Endothelial cell of umbilical vein (primary cell): ENCODE results near the gene INPP5J. TPM values are rescaled to one million over a fixed set of nuclear protein-coding genes. Genes with fewer than 3 reads are reported as not detected.
A peak's percentile ranks its signal among the peaks of the same experiment; 100 is the strongest.

Experiments used
- BruUV-seq: library from RNA; stranded (reverse); fragments of 400-500 nt; replicated peaks from 2 replicates; lab custom pipeline; 2021; lab: Mats Ljungman, UMichigan
- CTCF ChIA-PET: fragments of 300-600, 350-600 bp; sonication (Branson Sonifier 250); formaldehyde crosslinking; loops from one replicate; lab custom pipeline; 2021; ENCODE audit warnings: antibody characterized with exemption, inconsistent platforms; lab: Charles Lee
- POLR2A ChIA-PET: fragments of 300-600, 350-600 bp; sonication (Branson Sonifier 250); formaldehyde crosslinking; loops from one replicate; lab custom pipeline; 2021; ENCODE audit warnings: antibody characterized with exemption, inconsistent platforms; lab: Charles Lee
- DNase-seq: peaks from one replicate; pipeline ENCODE4 v3.0.0-alpha.2; 2011; ENCODE audit warnings: low read depth, low spot score
- FAIRE-seq: peaks from 2 replicates; lab custom pipeline; 2011; peaks lifted over from hg19 to GRCh38; lab: Jason Lieb, UNC
- H2AFZ ChIP-seq: 2 replicates; pipeline ENCODE4 v1.6.0; 2012; ENCODE audit warnings: low read depth, low read length, control low read depth, inconsistent platforms
- H3K27ac ChIP-seq: 2 replicates; pipeline ENCODE4 v1.5.1; 2011; ENCODE audit warnings: low read depth, mild to moderate bottlenecking, control low read depth, low read length, moderate library complexity; ENCODE audit not compliant: insufficient read depth
- H3K27me3 ChIP-seq, 2 experiments: 2 replicates each; pipeline versions ENCODE4 v1.6.0 to v1.6.1; 2011; ENCODE audit warnings: low read length in 2 of 2, mixed read lengths in 1 of 2; ENCODE audit not compliant: control insufficient read depth in 2 of 2, insufficient read depth in 2 of 2
- H3K36me3 ChIP-seq, 2 experiments: 2 replicates in 1 of 2; 3 replicates in 1 of 2; pipeline ENCODE4 v1.5.1; 2011; ENCODE audit warnings: low read length in 2 of 2, mild to moderate bottlenecking in 1 of 2, moderate library complexity in 1 of 2; ENCODE audit not compliant: control insufficient read depth in 2 of 2, insufficient read depth in 2 of 2; ENCODE audit errors: extremely low read depth in 1 of 2
- H3K4me1 ChIP-seq: 3 replicates; pipeline ENCODE4 v1.5.1; 2011; ENCODE audit warnings: mild to moderate bottlenecking, low read length; ENCODE audit not compliant: control insufficient read depth, insufficient read depth; ENCODE audit errors: extremely low read depth
- H3K4me2 ChIP-seq: 2 replicates; pipeline ENCODE4 v1.6.1; 2011; ENCODE audit warnings: low read length, control low read depth, mixed read lengths; ENCODE audit not compliant: insufficient read depth
- H3K4me3 ChIP-seq, 3 experiments: fragments of 200-600 bp in 1 of 3; sonication (generic), shearing (Covaris generic) in 1 of 3; replicated peaks in 1 of 3; 2 replicates each; pipeline ENCODE4 v1.5.1; 2011 to 2016; ENCODE audit warnings: control low read depth in 3 of 3, low read length in 3 of 3, mild to moderate bottlenecking in 2 of 3, inconsistent platforms in 1 of 3, low read depth in 1 of 3, moderate library complexity in 1 of 3; ENCODE audit not compliant: insufficient read depth in 1 of 3
- H3K79me2 ChIP-seq: 2 replicates; pipeline ENCODE4 v1.6.0; 2012; ENCODE audit warnings: low read length, inconsistent platforms; ENCODE audit not compliant: control insufficient read depth, insufficient read depth
- H3K9ac ChIP-seq: replicated peaks from 2 replicates; pipeline ENCODE3; 2011; ENCODE audit warnings: low read length, control low read depth; ENCODE audit not compliant: insufficient read depth; ENCODE audit errors: extremely low read depth
- H3K9me1 ChIP-seq: replicated peaks from 3 replicates; pipeline ENCODE4 v1.6.0; 2011; ENCODE audit warnings: mild to moderate bottlenecking, low read length; ENCODE audit not compliant: control insufficient read depth, insufficient read depth; ENCODE audit errors: extremely low read depth
- H3K9me3 ChIP-seq: replicated peaks from 2 replicates; pipeline ENCODE4 v1.5.1; 2012; ENCODE audit warnings: low read length, inconsistent platforms; ENCODE audit not compliant: control insufficient read depth, insufficient read depth
- H4K20me1 ChIP-seq: replicated peaks from 2 replicates; pipeline ENCODE3; 2011; ENCODE audit warnings: mild to moderate bottlenecking, low read length; ENCODE audit not compliant: control insufficient read depth, insufficient read depth; ENCODE audit errors: extremely low read depth
- CTCF ChIP-seq, 2 donors: IDR thresholded peaks; 1 replicate in 1 of 2; 2 replicates in 1 of 2; pipeline ENCODE4 v1.5.1; 2011; ENCODE audit warnings: low read length in 2 of 2, mild to moderate bottlenecking in 2 of 2, moderate library complexity in 2 of 2, control low read depth in 1 of 2, inconsistent platforms in 1 of 2, low read depth in 1 of 2; ENCODE audit not compliant: insufficient read depth in 1 of 2; ENCODE audit errors: extremely low read depth in 1 of 2
- EZH2 ChIP-seq: IDR thresholded peaks from 2 replicates; pipeline ENCODE4 v1.6.1; 2012; ENCODE audit warnings: borderline replicate concordance, low read depth, mild to moderate bottlenecking, moderate library complexity, low read length, inconsistent platforms; ENCODE audit not compliant: severe bottlenecking
- FOS ChIP-seq: IDR thresholded peaks from 2 replicates; pipeline ENCODE4 v1.6.1; 2011; ENCODE audit warnings: mild to moderate bottlenecking, low read length, moderate library complexity, borderline replicate concordance; ENCODE audit not compliant: insufficient read depth
- JUN ChIP-seq: IDR thresholded peaks from 2 replicates; pipeline ENCODE4 v1.6.1; 2011; ENCODE audit warnings: borderline replicate concordance, low read depth; ENCODE audit not compliant: insufficient read length, insufficient read depth
- POLR2A ChIP-seq: IDR thresholded peaks from 2 replicates; pipeline ENCODE4 v1.6.1; 2012; ENCODE audit warnings: low read depth, mild to moderate bottlenecking, control low read depth, low read length
- POLR2AphosphoS5 ChIP-seq: IDR thresholded peaks from 2 replicates; pipeline ENCODE4 v1.6.1; 2012; ENCODE audit warnings: low read depth, mild to moderate bottlenecking, control low read depth, low read length, moderate library complexity; ENCODE audit not compliant: insufficient read depth
- dilution Hi-C: fragments of 300-500 bp; cut with MboI; formaldehyde crosslinking; loops from one replicate; pipeline ENCODE4 v1.15.0; 2019; ENCODE audit warnings: low sequenced_read_pairs; ENCODE audit not compliant: extremely low pct_ligation_motif_present
- intact Hi-C: fragments of 100-400 bp; cut with micrococcal nuclease; formaldehyde crosslinking; loops from one replicate; pipeline ENCODE4 v1.10.0; 2022
- polyA plus RNA-seq, 4 experiments: library from polyadenylated mRNA; depleted of rRNA in 3 of 4; stranded (reverse) in 3 of 4; unstranded in 1 of 4; fragments of >200 nt; gene quantifications; 2 replicates each; pipeline versions ENCODE4 v1.2.1 to v1.2.3, GENCODE V29; 2011 to 2012; ENCODE audit warnings: missing spikeins in 1 of 4
- total RNA-seq: library from RNA; stranded (reverse); gene quantifications from 2 replicates; pipeline ENCODE4 v1.2.3, GENCODE V29; 2021

The INPP5J gene
- total and polyA plus RNA-seq, 2 donors (not counting 3 experiments of a cell fraction or from before 2014, with no cell fraction given) = 0.43 to 0.49 TPM

GRCh38 chr22:31081963-31082605, 40.7 kb upstream of the INPP5J start:
- no peaks in the 10 kb centered on the region for H4K20me1 ChIP-seq
- H2AFZ ChIP-seq = no peak overlapping the region
- peaks cover 58% of the 10 kb centered on the region for H3K79me2 ChIP-seq
- no peak for TF ChIP-seq JUN
- peak; percentile 76 for TF ChIP-seq POLR2AphosphoS5
- peak; percentile 73 for TF ChIP-seq FOS
- H3K4me3 ChIP-seq = peak overlapping the region; percentile 47 to 85 (median 65)
- BruUV-seq = no TSS peak
- dilution Hi-C loops (no loop called here), intact Hi-C loops (loop anchor here (1.0 kb wide), 3 partner anchors 36 to 447 kb away; partner anchors contain the start of genes SLC35E4 and TUG1)
- CTCF ChIA-PET = interaction anchor here (0.6 to 5.9 kb wide), 24 partner anchors 11 to 415 kb away, joined by 3 to 150 read pairs (median 5); partner anchors contain the start of genes MORC2, SELENOM and TUG1
- peaks cover 33% of the 10 kb centered on the region for H3K4me1 ChIP-seq
- POLR2A ChIA-PET = interaction anchor here (1.3 to 3.1 kb wide), 3 partner anchors 35 to 136 kb away, joined by 5 to 44 read pairs (median 9); partner anchors contain the start of genes MORC2 and TUG1
- H3K27me3 ChIP-seq = no peaks in the 10 kb centered on the region
- no peaks in the 10 kb centered on the region for H3K9me1 ChIP-seq
- peaks cover 2 to 8% of the 10 kb centered on the region in 2 experiments for H3K36me3 ChIP-seq
- DNase-seq = peak; percentile 69
- H3K9me3 ChIP-seq = no peaks in the 10 kb centered on the region
- H3K27ac ChIP-seq = peak overlapping the region; percentile 96
- peak overlapping the region; percentile 74 for H3K4me2 ChIP-seq
- FAIRE-seq = peak; percentile 96
- peak overlapping the region; percentile 93 for H3K9ac ChIP-seq

- no peaks in the 10 kb centered on the region for H4K20me1 ChIP-seq
- peaks cover 33% of the 10 kb centered on the region for H3K4me1 ChIP-seq
- peak overlapping the region; percentile 96 for H3K27ac ChIP-seq
- peaks cover 65% of the 10 kb centered on the region for H3K79me2 ChIP-seq
- no peak overlapping the region for H2AFZ ChIP-seq
- TF ChIP-seq EZH2 = no peak
- TF ChIP-seq CTCF (IDR thresholded peaks at IDR 0.05; ENCODE audit: extremely low read depth in 1 of 2, insufficient read depth in 1 of 2, low read depth in 1 of 2, low read length in 2 of 2) = peak; percentile 56 to 82
- peak; percentile 5 for TF ChIP-seq POLR2A
- peaks cover 8% of the 10 kb centered on the region in 2 experiments for H3K36me3 ChIP-seq
- peak overlapping the region; percentile 93 for H3K9ac ChIP-seq
- H3K4me3 ChIP-seq = peak overlapping the region; percentile 47 to 85 (median 65)
- POLR2A ChIA-PET = interaction anchor here (0.7 to 3.1 kb wide), 5 partner anchors 36 to 142 kb away, joined by 3 to 44 read pairs (median 6); partner anchors contain the start of genes MORC2 and TUG1
- no peaks in the 10 kb centered on the region for H3K27me3 ChIP-seq
- CTCF ChIA-PET = interaction anchor here (0.6 to 5.9 kb wide), 26 partner anchors 10 to 416 kb away, joined by 3 to 150 read pairs (median 4); partner anchors contain the start of genes MORC2, SELENOM and TUG1
- BruUV-seq = no TSS peak
- dilution Hi-C loops = no loop called here
- no peaks in the 10 kb centered on the region for H3K9me1 ChIP-seq
- H3K4me2 ChIP-seq = peak overlapping the region; percentile 74
- FAIRE-seq = no peak
- DNase-seq = peak; percentile 55
- intact Hi-C loops = loop anchor here (1.0 kb wide), 2 partner anchors 113 to 447 kb away; partner anchors contain the start of genes SLC35E4 and TUG1
- no peaks in the 10 kb centered on the region for H3K9me3 ChIP-seq
These were observed 40.0 kb upstream of the INPP5J start for GRCh38 chr22:31082606-31083376.
